Sigmoid colon (tissue), 7 donors: ENCODE results near the gene MIA2. TPM values are rescaled to one million over a fixed set of nuclear protein-coding genes. Genes with fewer than 3 reads are reported as not detected.
A peak's percentile ranks its signal among the peaks of the same experiment; 100 is the strongest.

Experiments used
- DNase-seq: peaks from one replicate; pipeline ENCODE4 v3.0.0-alpha.2; 2019
- H3K27ac ChIP-seq, 4 donors: fragments of 200-600 bp; sonication (generic); one replicate each; pipeline ENCODE4 v1.5.1; 2016 to 2019; ENCODE audit warnings: mild to moderate bottlenecking in 1 of 4
- H3K27me3 ChIP-seq, 3 donors: fragments of 200-600 bp; sonication (generic); one replicate each; pipeline ENCODE4 v1.5.1; 2019; ENCODE audit warnings: mild to moderate bottlenecking in 1 of 3
- H3K36me3 ChIP-seq, 4 donors: fragments of 200-600 bp; sonication (generic); one replicate each; pipeline ENCODE4 v1.5.1; 2016 to 2019
- H3K4me1 ChIP-seq, 4 donors: fragments of 200-600 bp; sonication (generic); one replicate each; pipeline ENCODE4 v1.5.1; 2017 to 2019
- H3K4me3 ChIP-seq, 4 donors: fragments of 200-600 bp; sonication (generic); one replicate each; pipeline ENCODE4 v1.5.1; 2017 to 2019; ENCODE audit warnings: mild to moderate bottlenecking in 2 of 4, moderate library complexity in 1 of 4
- H3K9me3 ChIP-seq, 4 donors: fragments of 200-600 bp in 3 of 4; sonication (generic) in 3 of 4; one replicate each; pipeline versions ENCODE4 v1.5.1 to v1.6.1; 2013 to 2019
- EP300 ChIP-seq, 4 donors: sonication (generic); formaldehyde crosslinking; IDR thresholded peaks; one replicate each; pipeline ENCODE4 v1.6.1; 2017; ENCODE audit warnings: antibody characterized with exemption in 4 of 4
- POLR2A ChIP-seq, 2 donors: fragments of 450-650 bp; IDR thresholded peaks; one replicate each; pipeline ENCODE4 v1.6.1; 2016; ENCODE audit warnings: antibody characterized with exemption in 2 of 2, mild to moderate bottlenecking in 2 of 2, moderate library complexity in 2 of 2
- POLR2AphosphoS5 ChIP-seq, 4 donors: sonication (generic); formaldehyde crosslinking; IDR thresholded peaks; one replicate each; pipeline ENCODE4 v1.6.1; 2017; ENCODE audit warnings: antibody characterized with exemption in 4 of 4
- WGBS, 2 donors: extraction: QIAGEN DNeasy Blood & Tissue Kit; methylation state at CpG; one replicate each; pipeline ENCODE4 v1.1.7; 2013; 5-methylcytosine and 5-hydroxymethylcytosine counted together
- intact Hi-C: fragments of 100-400 bp; cut with DNase I; formaldehyde crosslinking; loops from one replicate; pipeline ENCODE4 v1.15.1; 2023
- polyA plus RNA-seq, 3 donors: library from polyadenylated mRNA; stranded (reverse); fragments of 200-250 nt; gene quantifications; one replicate each; pipeline ENCODE4 v1.2.3, GENCODE V29; 2013
- total RNA-seq, 4 donors: library from RNA; depleted of rRNA; stranded (reverse); fragments of >200 nt; gene quantifications; one replicate each; pipeline ENCODE4 v1.1.0, GENCODE V29; 2016
- TF ChIP-seq, protein P1 (sequence below), 4 experiments: fragments of 450-650 bp in 3 of 4; fragments of 200-600 bp in 1 of 4; IDR thresholded peaks; one replicate each; pipeline ENCODE4 v1.5.1; 2016 to 2019; ENCODE audit warnings: antibody characterized with exemption in 4 of 4, mild to moderate bottlenecking in 3 of 4, moderate library complexity in 2 of 4
- donor health status: healthy with polysubstance abuse.
- donor health status: Bipolar disorder and iron deficiency.
- donor health status: healthy.

Gene MIA2
- total and polyA plus RNA-seq, 7 donors = 12.8 to 33.9 (median 18.1) TPM

DNA sequence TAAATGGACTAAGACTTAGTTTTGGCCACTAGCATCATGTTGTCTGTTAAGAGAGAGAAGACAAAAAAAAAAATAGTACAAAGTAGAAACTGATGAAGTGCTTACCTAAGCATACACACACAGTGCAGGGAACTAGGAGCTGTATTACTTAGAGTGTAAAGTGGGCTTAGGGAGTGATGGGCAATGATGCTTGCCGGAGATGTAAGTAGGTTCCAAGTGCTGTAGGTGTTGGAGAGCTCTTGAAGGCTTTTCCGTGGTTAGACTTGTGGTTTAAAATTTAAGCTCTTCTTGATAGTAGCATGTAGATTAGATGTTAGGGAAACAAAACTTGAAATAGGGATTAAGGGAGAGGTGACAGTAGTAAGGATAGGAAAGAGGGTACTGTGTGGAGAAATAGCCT lies 34.7 kb downstream of the MIA2 start:
- no peaks in the 10 kb centered on the region for H3K27me3 ChIP-seq
- H3K36me3 ChIP-seq = no peaks in the 10 kb centered on the region
- intact Hi-C loops = loop anchor here (5.0 kb wide), 1 partner anchor 156 kb away; the partner anchor contains the start of gene GEMIN2
- H3K9me3 ChIP-seq = no peaks in the 10 kb centered on the region
- DNase-seq = no peak
- WGBS, 2 donors = 18 to 23% methylated on average over 2 of the region's 2 CpGs
- TF ChIP-seq POLR2A (IDR thresholded peaks at IDR 0.05) (no peak), POLR2AphosphoS5 (IDR thresholded peaks at IDR 0.05) (no peak)
- TF ChIP-seq, protein P1, sequence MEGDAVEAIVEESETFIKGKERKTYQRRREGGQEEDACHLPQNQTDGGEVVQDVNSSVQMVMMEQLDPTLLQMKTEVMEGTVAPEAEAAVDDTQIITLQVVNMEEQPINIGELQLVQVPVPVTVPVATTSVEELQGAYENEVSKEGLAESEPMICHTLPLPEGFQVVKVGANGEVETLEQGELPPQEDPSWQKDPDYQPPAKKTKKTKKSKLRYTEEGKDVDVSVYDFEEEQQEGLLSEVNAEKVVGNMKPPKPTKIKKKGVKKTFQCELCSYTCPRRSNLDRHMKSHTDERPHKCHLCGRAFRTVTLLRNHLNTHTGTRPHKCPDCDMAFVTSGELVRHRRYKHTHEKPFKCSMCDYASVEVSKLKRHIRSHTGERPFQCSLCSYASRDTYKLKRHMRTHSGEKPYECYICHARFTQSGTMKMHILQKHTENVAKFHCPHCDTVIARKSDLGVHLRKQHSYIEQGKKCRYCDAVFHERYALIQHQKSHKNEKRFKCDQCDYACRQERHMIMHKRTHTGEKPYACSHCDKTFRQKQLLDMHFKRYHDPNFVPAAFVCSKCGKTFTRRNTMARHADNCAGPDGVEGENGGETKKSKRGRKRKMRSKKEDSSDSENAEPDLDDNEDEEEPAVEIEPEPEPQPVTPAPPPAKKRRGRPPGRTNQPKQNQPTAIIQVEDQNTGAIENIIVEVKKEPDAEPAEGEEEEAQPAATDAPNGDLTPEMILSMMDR (IDR thresholded peaks at IDR 0.05) = no peak
- H3K4me1 ChIP-seq = peaks cover 0 to 39% (median 13%) of the 10 kb centered on the region in 4 donors
- H3K27ac ChIP-seq = peak overlapping the region in 1 of 4 donors; percentile 97
- H3K4me3 ChIP-seq = peak overlapping the region in 3 of 4 donors; percentile 67 to 74 (median 70)

GRCh38 chr14:39272918-39273317 lies 39.2 kb downstream of the MIA2 start:
- H3K27ac ChIP-seq = no peak overlapping the region
- intact Hi-C loops = no loop called here
- H3K36me3 ChIP-seq = no peaks in the 10 kb centered on the region
- H3K4me1 ChIP-seq = peaks cover 0 to 37% (median 12%) of the 10 kb centered on the region in 4 donors
- DNase-seq = no peak
- H3K27me3 ChIP-seq = no peaks in the 10 kb centered on the region
- 93 to 98% methylated on average over 1 of the region's 1 CpG for WGBS, 2 donors
- no peak overlapping the region for H3K4me3 ChIP-seq
- H3K9me3 ChIP-seq = no peaks in the 10 kb centered on the region
- no peak for TF ChIP-seq EP300 (IDR thresholded peaks at IDR 0.05)
- TF ChIP-seq POLR2AphosphoS5 (IDR thresholded peaks at IDR 0.05) = no peak
- no peak for TF ChIP-seq POLR2A (IDR thresholded peaks at IDR 0.05)
- TF ChIP-seq, protein P1 (IDR thresholded peaks at IDR 0.05) = no peak

- no peaks in the 10 kb centered on the region for H3K27me3 ChIP-seq
- DNase-seq = no peak
- no peak overlapping the region for H3K27ac ChIP-seq
- WGBS, 2 donors = 92 to 95% methylated on average over 5 of the region's 5 CpGs
- TF ChIP-seq POLR2A (IDR thresholded peaks at IDR 0.05) = no peak
- no peak for TF ChIP-seq POLR2AphosphoS5 (IDR thresholded peaks at IDR 0.05)
- TF ChIP-seq, protein P1 (IDR thresholded peaks at IDR 0.05) = no peak
- TF ChIP-seq EP300 (IDR thresholded peaks at IDR 0.05) = no peak
- H3K36me3 ChIP-seq = peaks cover 0 to 9% (median 3%) of the 10 kb centered on the region in 4 donors
- no peak overlapping the region for H3K4me3 ChIP-seq
- no peaks in the 10 kb centered on the region for H3K9me3 ChIP-seq
- intact Hi-C loops = no loop called here
- peaks cover 0 to 12% (median 0%) of the 10 kb centered on the region in 4 donors for H3K4me1 ChIP-seq
Observed at GRCh38 chr14:39275395-39275794, 41.7 kb downstream of the MIA2 start.

DNA sequence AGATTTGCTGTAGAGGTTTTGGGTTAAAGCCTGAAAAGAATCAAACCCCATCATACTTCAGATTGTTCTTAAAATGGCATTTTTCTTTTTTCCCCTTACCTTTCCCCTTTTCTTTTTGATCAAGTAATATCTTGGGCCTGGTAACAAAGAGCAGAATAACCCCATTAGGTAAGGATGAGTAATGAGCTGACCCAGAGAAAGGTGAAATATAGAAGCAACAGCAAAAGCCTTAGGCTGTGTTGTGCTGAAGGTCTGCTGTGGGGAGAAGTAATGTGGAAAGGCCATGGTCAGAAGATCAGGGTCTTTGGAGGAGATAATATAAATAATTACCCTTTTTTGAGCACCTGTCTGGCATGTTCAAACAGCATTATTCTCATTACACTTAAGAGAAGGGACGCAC lies 42.3 kb downstream of the MIA2 start:
- no peak for DNase-seq
- intact Hi-C loops = no loop called here
- WGBS, 2 donors = 93 to 98% methylated on average over 1 of the region's 1 CpG
- Histone ChIP-seq H3K4me3 (no peak overlapping the region), H3K36me3 (peaks cover 0 to 15% (median 3%) of the 10 kb centered on the region in 4 donors), H3K9me3 (no peaks in the 10 kb centered on the region), H3K4me1 (peaks cover 0 to 11% (median 0%) of the 10 kb centered on the region in 4 donors), H3K27ac (no peak overlapping the region), H3K27me3 (no peaks in the 10 kb centered on the region)
- TF ChIP-seq POLR2A (IDR thresholded peaks at IDR 0.05) = no peak
- TF ChIP-seq, protein P1 (IDR thresholded peaks at IDR 0.05) = no peak
- no peak for TF ChIP-seq EP300 (IDR thresholded peaks at IDR 0.05)
- no peak for TF ChIP-seq POLR2AphosphoS5 (IDR thresholded peaks at IDR 0.05)

- Histone ChIP-seq H3K4me1 (peaks cover 0 to 11% (median 0%) of the 10 kb centered on the region in 4 donors), H3K36me3 (peaks cover 0 to 22% (median 3%) of the 10 kb centered on the region in 4 donors), H3K9me3 (no peaks in the 10 kb centered on the region), H3K4me3 (no peak overlapping the region), H3K27ac (no peak overlapping the region), H3K27me3 (no peaks in the 10 kb centered on the region)
- no peak for TF ChIP-seq POLR2A (IDR thresholded peaks at IDR 0.05)
- no peak for TF ChIP-seq POLR2AphosphoS5 (IDR thresholded peaks at IDR 0.05)
- TF ChIP-seq, protein P1 (IDR thresholded peaks at IDR 0.05) = no peak
- no peak for TF ChIP-seq EP300 (IDR thresholded peaks at IDR 0.05)
- 97 to 98% methylated on average over 2 of the region's 2 CpGs for WGBS, 2 donors
- no peak for DNase-seq
- intact Hi-C loops = no loop called here
Observed at GRCh38 chr14:39276579-39277114, 42.9 kb downstream of the MIA2 start.
